Endothelial cell (in vitro differentiated cells): ENCODE data around the gene EIF3B. TPM values are rescaled to one million over a fixed set of nuclear protein-coding genes. Genes with fewer than 3 reads are reported as not detected.
"Not testable (repeated sequence)": the region's sequence is repeated elsewhere in the genome, so short reads cannot be mapped to it uniquely, and the experiment has no call there.

Source experiments
- DNase-seq: peaks from one replicate; pipeline ENCODE4 v3.0.0; 2021; ENCODE audit warnings: low spot score
- H3K27ac Mint-ChIP-seq: one replicate; pipeline ENCODE4 v1.8.0; 2021; ENCODE audit warnings: mixed read lengths, inconsistent platforms; ENCODE audit not compliant: unreplicated experiment
- H3K27me3 Mint-ChIP-seq: one replicate; pipeline ENCODE4 v1.8.0; 2021; ENCODE audit warnings: mild to moderate bottlenecking, moderate library complexity, mixed read lengths, inconsistent platforms; ENCODE audit not compliant: unreplicated experiment
- H3K36me3 Mint-ChIP-seq: one replicate; pipeline ENCODE4 v1.8.0; 2021; ENCODE audit warnings: mild to moderate bottlenecking, low read depth, mixed read lengths, inconsistent platforms; ENCODE audit not compliant: unreplicated experiment
- H3K4me1 Mint-ChIP-seq: one replicate; pipeline ENCODE4 v1.8.0; 2021; ENCODE audit warnings: mild to moderate bottlenecking, mixed read lengths, inconsistent platforms; ENCODE audit not compliant: unreplicated experiment
- H3K4me3 Mint-ChIP-seq: one replicate; pipeline ENCODE4 v1.8.0; 2021; ENCODE audit warnings: mild to moderate bottlenecking, mixed read lengths, inconsistent platforms; ENCODE audit not compliant: unreplicated experiment
- H3K9me3 Mint-ChIP-seq: one replicate; pipeline ENCODE4 v1.8.0; 2021; ENCODE audit warnings: mixed read lengths, inconsistent platforms; ENCODE audit not compliant: unreplicated experiment
- total RNA-seq: library from RNA; stranded (reverse); fragmentation: NEBNext Ultra II Directional; extraction: Animal tissue kit (Norgen Biotek cat#: 25700); gene quantifications from one replicate; pipeline ENCODE4 v1.2.1, GENCODE V29; 2021; ENCODE audit not compliant: unreplicated experiment
- TF ChIP-seq, protein P1 (sequence below): fragments of 200-600 bp; sonication (generic); IDR thresholded peaks from one replicate; pipeline ENCODE4 v1.5.0; 2021; ENCODE audit warnings: antibody characterized with exemption; ENCODE audit not compliant: unreplicated experiment

Gene EIF3B
- total RNA-seq, 1 donor from 2014 or later, result 125 TPM

- no peak for DNase-seq
- Mint-ChIP-seq H3K27ac (no peak overlapping the region), H3K9me3 (no peaks in the 10 kb centered on the region), H3K4me3 (no peak overlapping the region), H3K27me3 (peaks cover 2% of the 10 kb centered on the region), H3K4me1 (no peaks in the 10 kb centered on the region), H3K36me3 (peaks cover 25% of the 10 kb centered on the region)
- TF ChIP-seq, protein P1, sequence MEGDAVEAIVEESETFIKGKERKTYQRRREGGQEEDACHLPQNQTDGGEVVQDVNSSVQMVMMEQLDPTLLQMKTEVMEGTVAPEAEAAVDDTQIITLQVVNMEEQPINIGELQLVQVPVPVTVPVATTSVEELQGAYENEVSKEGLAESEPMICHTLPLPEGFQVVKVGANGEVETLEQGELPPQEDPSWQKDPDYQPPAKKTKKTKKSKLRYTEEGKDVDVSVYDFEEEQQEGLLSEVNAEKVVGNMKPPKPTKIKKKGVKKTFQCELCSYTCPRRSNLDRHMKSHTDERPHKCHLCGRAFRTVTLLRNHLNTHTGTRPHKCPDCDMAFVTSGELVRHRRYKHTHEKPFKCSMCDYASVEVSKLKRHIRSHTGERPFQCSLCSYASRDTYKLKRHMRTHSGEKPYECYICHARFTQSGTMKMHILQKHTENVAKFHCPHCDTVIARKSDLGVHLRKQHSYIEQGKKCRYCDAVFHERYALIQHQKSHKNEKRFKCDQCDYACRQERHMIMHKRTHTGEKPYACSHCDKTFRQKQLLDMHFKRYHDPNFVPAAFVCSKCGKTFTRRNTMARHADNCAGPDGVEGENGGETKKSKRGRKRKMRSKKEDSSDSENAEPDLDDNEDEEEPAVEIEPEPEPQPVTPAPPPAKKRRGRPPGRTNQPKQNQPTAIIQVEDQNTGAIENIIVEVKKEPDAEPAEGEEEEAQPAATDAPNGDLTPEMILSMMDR, result no peak
Measured at GRCh38 chr7:2383543-2384274, 29.1 kb downstream of the EIF3B start.

- TF ChIP-seq, protein P1, result no peak
- peaks cover 2% of the 10 kb centered on the region for H3K27me3 Mint-ChIP-seq
- H3K9me3 Mint-ChIP-seq, result no peaks in the 10 kb centered on the region
- DNase-seq, result no peak
- H3K36me3 Mint-ChIP-seq, result peaks cover 21% of the 10 kb centered on the region
- no peak overlapping the region for H3K4me3 Mint-ChIP-seq
- no peaks in the 10 kb centered on the region for H3K4me1 Mint-ChIP-seq
- no peak overlapping the region for H3K27ac Mint-ChIP-seq
Measured at GRCh38 chr7:2384354-2385243, 30.0 kb downstream of the EIF3B start.

GRCh38 chr7:2386122-2386521, 31.5 kb downstream of the EIF3B start:
- H3K4me3 Mint-ChIP-seq, H3K27me3 Mint-ChIP-seq, H3K9me3 Mint-ChIP-seq, H3K27ac Mint-ChIP-seq, DNase-seq, H3K4me1 Mint-ChIP-seq: not testable (repeated sequence)
- peaks cover 11% of the 10 kb centered on the region for H3K36me3 Mint-ChIP-seq

- Mint-ChIP-seq H3K27ac (no peak overlapping the region), H3K9me3 (no peaks in the 10 kb centered on the region), H3K27me3 (peaks cover 2% of the 10 kb centered on the region), H3K36me3 (peaks cover 4% of the 10 kb centered on the region), H3K4me1 (no peaks in the 10 kb centered on the region), H3K4me3 (no peak overlapping the region)
- TF ChIP-seq, protein P1, result no peak
- no peak for DNase-seq
Measured at GRCh38 chr7:2386964-2387669, 32.5 kb downstream of the EIF3B start.

GRCh38 chr7:2387897-2388636, 33.4 kb downstream of the EIF3B start:
- Mint-ChIP-seq H3K36me3 (peaks cover 4% of the 10 kb centered on the region), H3K9me3 (no peaks in the 10 kb centered on the region), H3K4me3 (no peak overlapping the region), H3K4me1 (peaks cover 2% of the 10 kb centered on the region), H3K27me3 (peaks cover 2% of the 10 kb centered on the region), H3K27ac (no peak overlapping the region)
- no peak for DNase-seq
- TF ChIP-seq, protein P1, result no peak
